ENCODE data around the gene DNAH8. TPM values are rescaled to one million over a fixed set of nuclear protein-coding genes. Genes with fewer than 3 reads are reported as not detected.

The DNAH8 gene
- total RNA-seq, 1 donor from 2014 or later: 1.1 TPM

DNA sequence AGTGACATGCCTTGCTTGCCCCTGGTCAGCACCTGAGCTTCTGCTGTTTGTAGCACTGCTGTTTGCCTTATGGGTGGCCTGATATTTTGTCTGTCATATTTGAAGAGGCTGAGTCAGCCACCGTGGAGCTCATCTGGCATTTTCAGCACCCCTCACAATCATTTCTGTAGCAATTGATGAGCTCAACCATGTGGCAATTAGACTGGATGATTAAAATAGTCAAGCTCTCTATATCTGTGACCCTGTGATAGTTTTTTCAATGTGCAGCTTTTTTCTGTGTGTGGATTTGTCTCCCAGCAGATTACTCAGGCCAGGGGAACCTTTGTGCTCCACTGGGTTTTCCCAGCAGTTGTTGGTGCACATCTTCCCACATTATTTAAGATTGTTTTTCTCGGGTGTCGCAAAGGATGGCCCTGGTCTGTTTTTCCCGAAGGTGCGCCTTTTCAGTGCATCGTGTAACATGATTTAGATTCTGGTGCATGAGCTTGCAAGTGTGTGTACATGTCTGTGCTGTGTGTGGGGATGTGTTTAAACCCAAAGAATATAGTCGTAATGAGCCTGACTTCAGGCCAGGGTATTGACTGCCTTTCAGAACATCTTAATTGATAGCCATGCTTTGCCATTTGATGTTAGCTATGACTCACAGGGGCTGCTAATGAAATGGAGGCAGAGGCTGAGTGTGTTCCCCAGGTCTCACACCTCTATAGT is 301.9 kb downstream of the DNAH8 start:
- no peak overlapping the region for H2AFZ ChIP-seq (replicated peaks)
- H3K27ac ChIP-seq: no peak overlapping the region

DNA sequence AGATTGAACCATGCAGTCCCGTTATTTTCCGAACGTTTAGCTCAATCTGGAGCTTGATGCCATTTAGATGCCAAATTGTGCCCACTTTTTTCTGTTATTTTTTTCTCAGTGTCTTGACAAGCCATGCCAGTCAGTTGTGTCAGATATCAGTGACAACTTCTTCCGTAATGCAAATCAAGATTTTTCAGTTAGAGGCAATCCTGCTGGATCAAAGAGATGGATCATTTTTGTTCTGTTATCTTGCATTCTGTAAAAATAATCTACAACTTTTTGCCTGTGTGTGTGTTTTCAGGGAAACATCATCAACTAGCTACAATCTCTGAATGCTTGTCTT is 302.4 kb downstream of the DNAH8 start:
- Histone ChIP-seq H3K27ac (no peak overlapping the region), H3K27me3 (peaks cover 6% of the 10 kb centered on the region), H3K4me3 (no peak overlapping the region), H3K79me2 (ENCODE audit: low read depth) (no peaks in the 10 kb centered on the region), H3K9ac (no peak overlapping the region), H2AFZ (replicated peaks) (no peak overlapping the region), H4K20me1 (ENCODE audit: low read depth) (no peaks in the 10 kb centered on the region), H3K36me3 (no peaks in the 10 kb centered on the region), H3F3A (ENCODE audit: low read depth) (no peaks in the 10 kb centered on the region), H3K4me2 (no peak overlapping the region), H3K9me3 (ENCODE audit: low read depth) (no peaks in the 10 kb centered on the region), H3K4me1 (no peaks in the 10 kb centered on the region)
- no peak overlapping the region for H3K4me3 Mint-ChIP-seq
- no peak for DNase-seq (ENCODE audit: low spot score)
- no peak for TF ChIP-seq EZH2phosphoT487 (IDR thresholded peaks at IDR 0.05)
- peaks cover 3% of the 10 kb centered on the region for H3K9me3 Mint-ChIP-seq
- no peaks in the 10 kb centered on the region for H3K36me3 Mint-ChIP-seq
- H3K27ac Mint-ChIP-seq: no peak overlapping the region
- peaks cover under 1% of the 10 kb centered on the region for H3K4me1 Mint-ChIP-seq
- H3K27me3 Mint-ChIP-seq (ENCODE audit: insufficient read depth, low read depth): peaks cover 2% of the 10 kb centered on the region

More for the DNA sequence above, 301.9 kb downstream of the DNAH8 start:
- no peak for TF ChIP-seq EZH2 (IDR thresholded peaks at IDR 0.05)
- no peak for TF ChIP-seq CTCF (IDR thresholded peaks at IDR 0.05)
- H3K27me3 ChIP-seq: peaks cover 8% of the 10 kb centered on the region
- no peak overlapping the region for H3K9ac ChIP-seq
- H3F3A ChIP-seq (ENCODE audit: low read depth): no peaks in the 10 kb centered on the region
- H3K4me2 ChIP-seq: no peak overlapping the region
- Mint-ChIP-seq H3K9me3 (peaks cover 3% of the 10 kb centered on the region), H3K36me3 (no peaks in the 10 kb centered on the region), H3K4me1 (peaks cover 3% of the 10 kb centered on the region), H3K27me3 (ENCODE audit: insufficient read depth, low read depth) (peaks cover 2% of the 10 kb centered on the region), H3K4me3 (no peak overlapping the region), H3K27ac (no peak overlapping the region)
- no peaks in the 10 kb centered on the region for H3K36me3 ChIP-seq
- no peaks in the 10 kb centered on the region for H3K4me1 ChIP-seq
- H3K79me2 ChIP-seq (ENCODE audit: low read depth): no peaks in the 10 kb centered on the region
- no peaks in the 10 kb centered on the region for H4K20me1 ChIP-seq (ENCODE audit: low read depth)
- no peak overlapping the region for H3K4me3 ChIP-seq
- DNase-seq (ENCODE audit: low spot score): no peak
- no peaks in the 10 kb centered on the region for H3K9me3 ChIP-seq (ENCODE audit: low read depth)

DNA sequence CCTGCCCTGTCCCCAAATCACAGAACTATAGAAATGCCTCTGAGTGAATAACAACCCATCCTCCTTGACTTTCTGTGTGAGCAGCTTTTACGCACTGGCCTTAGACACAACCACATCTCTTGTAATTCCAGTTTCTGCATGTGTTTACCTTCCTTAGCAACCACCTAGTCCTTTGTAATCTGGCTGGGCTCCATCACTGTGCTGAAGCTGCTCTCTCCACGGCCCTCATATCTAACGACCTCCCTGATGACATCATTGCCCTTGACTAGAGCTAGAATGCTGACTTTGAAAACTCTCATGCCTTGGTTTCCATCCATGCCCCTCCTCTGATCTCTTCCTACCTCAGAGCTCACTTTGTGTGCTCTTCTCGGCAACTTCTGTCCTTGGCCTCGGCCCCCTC is 303.0 kb downstream of the DNAH8 start:
- Histone ChIP-seq H3K27me3 (no peaks in the 10 kb centered on the region), H2AFZ (replicated peaks) (no peak overlapping the region), H3K4me3 (no peak overlapping the region), H3K4me1 (no peaks in the 10 kb centered on the region), H4K20me1 (ENCODE audit: low read depth) (no peaks in the 10 kb centered on the region), H3F3A (ENCODE audit: low read depth) (no peaks in the 10 kb centered on the region), H3K27ac (no peak overlapping the region), H3K36me3 (no peaks in the 10 kb centered on the region), H3K9me3 (ENCODE audit: low read depth) (no peaks in the 10 kb centered on the region), H3K79me2 (ENCODE audit: low read depth) (no peaks in the 10 kb centered on the region), H3K9ac (no peak overlapping the region), H3K4me2 (no peak overlapping the region)
- no peaks in the 10 kb centered on the region for H3K4me1 Mint-ChIP-seq
- DNase-seq (ENCODE audit: low spot score): no peak
- no peaks in the 10 kb centered on the region for H3K36me3 Mint-ChIP-seq
- peaks cover 3% of the 10 kb centered on the region for H3K9me3 Mint-ChIP-seq
- peaks cover 2% of the 10 kb centered on the region for H3K27me3 Mint-ChIP-seq (ENCODE audit: insufficient read depth, low read depth)
- TF ChIP-seq CTCF (IDR thresholded peaks at IDR 0.05) (no peak), EZH2phosphoT487 (IDR thresholded peaks at IDR 0.05) (no peak), EZH2 (IDR thresholded peaks at IDR 0.05) (no peak)
- H3K4me3 Mint-ChIP-seq: no peak overlapping the region
- H3K27ac Mint-ChIP-seq: no peak overlapping the region

GRCh38 chr6:39020136-39020535 is 305.0 kb downstream of the DNAH8 start:
- no peak overlapping the region for H3K27ac Mint-ChIP-seq
- Histone ChIP-seq H2AFZ (replicated peaks) (no peak overlapping the region), H3K27ac (no peak overlapping the region), H3F3A (ENCODE audit: low read depth) (no peaks in the 10 kb centered on the region), H3K9me3 (ENCODE audit: low read depth) (no peaks in the 10 kb centered on the region), H3K36me3 (no peaks in the 10 kb centered on the region), H4K20me1 (ENCODE audit: low read depth) (no peaks in the 10 kb centered on the region), H3K79me2 (ENCODE audit: low read depth) (no peaks in the 10 kb centered on the region), H3K4me1 (no peaks in the 10 kb centered on the region), H3K27me3 (no peaks in the 10 kb centered on the region), H3K4me3 (no peak overlapping the region), H3K9ac (no peak overlapping the region), H3K4me2 (no peak overlapping the region)
- H3K27me3 Mint-ChIP-seq (ENCODE audit: insufficient read depth, low read depth): no peaks in the 10 kb centered on the region
- no peak overlapping the region for H3K4me3 Mint-ChIP-seq
- no peaks in the 10 kb centered on the region for H3K9me3 Mint-ChIP-seq
- H3K4me1 Mint-ChIP-seq: no peaks in the 10 kb centered on the region
- TF ChIP-seq EZH2 (IDR thresholded peaks at IDR 0.05): no peak
- no peak for TF ChIP-seq CTCF (IDR thresholded peaks at IDR 0.05)
- TF ChIP-seq EZH2phosphoT487 (IDR thresholded peaks at IDR 0.05): no peak
- no peak for DNase-seq (ENCODE audit: low spot score)
- H3K36me3 Mint-ChIP-seq: no peaks in the 10 kb centered on the region

All from neural progenitor cell (in vitro differentiated cells).